Effector memory CD8-positive, alpha-beta T cell (primary cell): ENCODE data around the gene MAP2K5.

Source experiments
- ATAC-seq: fragments of 150-1000 bp; cut with Tn5 transposase; replicated peaks from 2 replicates; pipeline ENCODE4 v1.10.0; 2021; ENCODE audit warnings: mild to moderate bottlenecking, moderate library complexity
- DNase-seq, 3 experiments: peaks; one replicate each; pipeline ENCODE4 v3.0.0; 2021
- H3K27ac Mint-ChIP-seq, 2 donors: one replicate each; pipeline ENCODE4 v1.8.0; 2022; ENCODE audit warnings: mild to moderate bottlenecking in 2 of 2, mixed read lengths in 2 of 2, moderate library complexity in 2 of 2
- H3K27me3 Mint-ChIP-seq, 2 donors: one replicate each; pipeline ENCODE4 v1.8.0; 2022; ENCODE audit warnings: mixed read lengths in 2 of 2
- H3K36me3 Mint-ChIP-seq: one replicate; pipeline ENCODE4 v1.8.0; 2022; ENCODE audit warnings: mild to moderate bottlenecking, moderate library complexity, mixed read lengths; ENCODE audit not compliant: insufficient read depth
- H3K4me1 Mint-ChIP-seq, 2 donors: one replicate each; pipeline ENCODE4 v1.8.0; 2022; ENCODE audit warnings: low read depth in 2 of 2, mixed read lengths in 2 of 2
- H3K4me3 Mint-ChIP-seq, 2 donors: one replicate each; pipeline ENCODE4 v1.8.0; 2022; ENCODE audit warnings: mild to moderate bottlenecking in 2 of 2, mixed read lengths in 2 of 2, moderate library complexity in 2 of 2
- H3K9me3 Mint-ChIP-seq, 2 donors: one replicate each; pipeline ENCODE4 v1.8.0; 2022; ENCODE audit warnings: mixed read lengths in 2 of 2

MAP2K5 gene

DNA sequence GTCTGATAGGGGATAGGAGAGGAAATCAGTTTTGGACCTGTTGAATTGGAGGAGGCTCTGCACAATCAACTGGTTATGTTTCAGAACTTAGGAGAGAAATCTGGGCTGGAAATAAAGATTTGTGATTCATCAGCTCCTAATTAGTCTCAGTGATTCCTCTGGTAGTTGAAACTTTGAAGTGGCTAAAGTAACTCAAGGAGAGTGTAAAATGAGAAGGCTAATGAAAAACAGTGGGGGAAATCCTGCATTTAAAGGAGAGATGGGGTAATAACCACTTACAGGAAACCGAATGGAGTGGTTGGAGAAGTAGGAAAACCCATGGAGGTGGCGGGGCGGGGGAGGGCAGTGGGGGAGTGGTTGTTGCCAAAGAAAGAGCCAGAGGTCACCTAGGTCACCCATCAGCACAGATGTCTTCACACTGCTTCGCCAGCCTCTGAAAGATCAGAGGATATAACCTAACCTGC, 32.6 kb downstream of the MAP2K5 start:
- H3K36me3 Mint-ChIP-seq = no peaks in the 10 kb centered on the region
- no peak for ATAC-seq
- no peaks in the 10 kb centered on the region for H3K9me3 Mint-ChIP-seq
- no peak overlapping the region for H3K27ac Mint-ChIP-seq
- no peak overlapping the region for H3K4me3 Mint-ChIP-seq
- H3K4me1 Mint-ChIP-seq = peaks cover 5 to 10% of the 10 kb centered on the region in 2 donors
- H3K27me3 Mint-ChIP-seq = no peaks in the 10 kb centered on the region
- no peak for DNase-seq

DNA sequence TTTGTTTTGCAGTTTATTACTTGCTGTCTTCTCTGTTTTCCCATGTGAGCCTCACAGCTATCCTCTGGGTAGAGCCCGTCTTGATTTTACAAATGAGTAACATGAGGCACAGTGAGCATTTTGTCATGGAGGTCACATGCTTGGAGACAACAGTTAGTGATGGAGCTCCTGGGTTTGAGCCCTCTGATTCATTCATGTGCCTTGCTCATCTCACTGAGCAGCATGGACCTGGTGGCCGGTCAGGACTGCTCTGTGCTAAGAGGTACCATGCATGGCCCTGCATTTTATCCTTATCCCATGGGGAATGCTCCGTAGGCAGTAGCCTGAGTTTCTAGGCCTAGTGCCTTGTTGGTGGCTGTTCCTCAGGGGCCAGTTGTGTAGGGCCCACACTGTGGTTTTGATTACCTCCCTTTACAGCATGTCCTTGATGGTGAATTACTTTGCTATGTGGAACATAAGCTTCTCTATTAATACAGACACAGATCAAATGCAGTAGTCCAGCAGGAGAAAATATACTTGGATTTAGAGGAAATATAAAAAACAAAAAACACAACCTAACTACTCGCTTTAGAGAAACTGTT, 35.6 kb downstream of the MAP2K5 start:
- H3K36me3 Mint-ChIP-seq = peaks cover 7% of the 10 kb centered on the region
- DNase-seq = no peak
- ATAC-seq = no peak
- H3K27me3 Mint-ChIP-seq = no peaks in the 10 kb centered on the region
- H3K4me1 Mint-ChIP-seq = no peaks in the 10 kb centered on the region
- H3K27ac Mint-ChIP-seq = no peak overlapping the region
- H3K4me3 Mint-ChIP-seq = no peak overlapping the region
- H3K9me3 Mint-ChIP-seq = no peaks in the 10 kb centered on the region

DNA sequence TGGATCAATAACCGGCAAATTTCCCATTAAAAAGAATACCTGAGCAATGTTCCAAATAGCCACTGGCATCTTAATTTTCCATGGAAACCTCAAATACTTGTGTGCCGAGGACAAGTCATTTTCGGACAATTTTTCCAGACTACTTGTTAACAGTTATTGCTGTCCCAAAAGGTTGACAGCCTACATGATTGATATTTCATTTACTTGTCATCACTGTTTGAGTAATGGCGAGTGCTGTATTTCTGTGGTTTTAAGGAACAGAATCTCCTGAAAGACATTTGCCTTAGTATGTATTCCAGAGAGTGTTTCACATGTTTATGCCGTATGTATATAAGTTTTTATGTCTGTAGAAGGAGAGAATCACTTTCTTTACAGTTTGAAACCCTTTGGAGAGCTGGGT, 36.7 kb downstream of the MAP2K5 start:
- no peak overlapping the region for H3K4me3 Mint-ChIP-seq
- DNase-seq = no peak
- no peaks in the 10 kb centered on the region for H3K4me1 Mint-ChIP-seq
- ATAC-seq = no peak
- H3K27me3 Mint-ChIP-seq = no peaks in the 10 kb centered on the region
- H3K36me3 Mint-ChIP-seq = peaks cover 9% of the 10 kb centered on the region
- H3K9me3 Mint-ChIP-seq = no peaks in the 10 kb centered on the region
- no peak overlapping the region for H3K27ac Mint-ChIP-seq

DNA sequence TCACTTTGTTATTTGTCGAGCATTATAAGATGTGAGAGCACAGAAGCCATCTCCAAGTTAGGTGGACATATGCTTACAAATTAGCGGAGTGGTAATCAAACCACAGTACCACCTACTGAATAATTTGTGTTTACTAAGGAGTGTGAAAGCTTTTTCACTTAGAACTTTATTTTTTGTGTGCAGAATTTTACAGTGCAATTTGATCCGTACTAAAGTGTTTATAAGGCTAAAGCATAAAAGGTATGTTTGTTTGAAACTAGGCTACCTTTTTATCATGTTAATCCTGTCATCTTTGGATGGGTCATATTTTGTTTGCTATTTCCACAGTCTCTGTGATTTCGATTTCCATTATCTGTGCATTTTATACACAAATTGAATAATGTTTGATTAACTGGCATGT, 37.5 kb downstream of the MAP2K5 start:
- H3K27me3 Mint-ChIP-seq = no peaks in the 10 kb centered on the region
- H3K4me1 Mint-ChIP-seq = no peaks in the 10 kb centered on the region
- no peaks in the 10 kb centered on the region for H3K9me3 Mint-ChIP-seq
- no peak overlapping the region for H3K27ac Mint-ChIP-seq
- H3K36me3 Mint-ChIP-seq = peaks cover 9% of the 10 kb centered on the region
- no peak for DNase-seq
- no peak overlapping the region for H3K4me3 Mint-ChIP-seq
- no peak for ATAC-seq

DNA sequence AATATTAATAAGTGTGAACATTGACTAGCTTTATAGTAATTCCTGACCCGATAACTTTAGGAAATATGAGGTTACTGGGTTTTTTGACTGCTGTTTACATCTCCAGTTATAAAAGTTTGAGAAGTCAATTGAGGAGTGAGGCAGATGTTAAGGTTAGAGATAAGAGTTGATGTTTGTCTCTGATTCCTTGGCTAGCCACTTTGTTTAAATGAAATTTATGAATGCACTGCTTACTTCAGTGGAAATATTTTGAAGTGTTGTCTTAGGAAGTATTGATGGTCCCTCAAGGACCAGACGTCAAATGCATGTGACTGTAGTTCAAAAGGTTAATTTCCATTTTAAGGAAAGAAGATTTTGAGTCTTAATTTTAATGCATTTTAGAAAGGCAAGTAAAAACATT, 41.7 kb downstream of the MAP2K5 start:
- Mint-ChIP-seq H3K27me3 (no peaks in the 10 kb centered on the region), H3K36me3 (peaks cover 22% of the 10 kb centered on the region), H3K9me3 (no peaks in the 10 kb centered on the region), H3K27ac (no peak overlapping the region), H3K4me1 (no peaks in the 10 kb centered on the region), H3K4me3 (no peak overlapping the region)
- DNase-seq = no peak
- ATAC-seq = no peak

DNA sequence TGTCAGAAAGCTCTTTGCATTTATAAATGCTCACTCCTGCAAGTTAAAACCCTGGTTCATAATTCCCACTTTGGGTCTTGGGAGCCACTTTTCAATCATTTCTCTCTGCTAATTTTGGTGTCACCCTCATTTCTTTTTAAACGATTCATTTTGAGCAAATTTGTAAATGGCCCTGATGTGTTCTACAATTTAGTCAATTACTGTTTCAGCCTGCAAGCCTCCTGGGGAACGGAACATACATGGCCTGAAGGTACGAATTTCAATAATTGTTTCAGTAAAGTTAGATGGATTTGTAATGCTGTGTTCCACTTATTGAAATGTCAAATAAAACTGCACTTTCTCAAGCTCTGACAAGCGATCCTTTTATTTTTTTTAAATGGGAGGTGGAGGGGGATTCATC, 43.2 kb downstream of the MAP2K5 start:
- Mint-ChIP-seq H3K27ac (no peak overlapping the region), H3K36me3 (peaks cover 20% of the 10 kb centered on the region), H3K9me3 (no peaks in the 10 kb centered on the region), H3K4me1 (no peaks in the 10 kb centered on the region), H3K4me3 (no peak overlapping the region), H3K27me3 (no peaks in the 10 kb centered on the region)
- ATAC-seq = no peak
- DNase-seq = no peak

DNA sequence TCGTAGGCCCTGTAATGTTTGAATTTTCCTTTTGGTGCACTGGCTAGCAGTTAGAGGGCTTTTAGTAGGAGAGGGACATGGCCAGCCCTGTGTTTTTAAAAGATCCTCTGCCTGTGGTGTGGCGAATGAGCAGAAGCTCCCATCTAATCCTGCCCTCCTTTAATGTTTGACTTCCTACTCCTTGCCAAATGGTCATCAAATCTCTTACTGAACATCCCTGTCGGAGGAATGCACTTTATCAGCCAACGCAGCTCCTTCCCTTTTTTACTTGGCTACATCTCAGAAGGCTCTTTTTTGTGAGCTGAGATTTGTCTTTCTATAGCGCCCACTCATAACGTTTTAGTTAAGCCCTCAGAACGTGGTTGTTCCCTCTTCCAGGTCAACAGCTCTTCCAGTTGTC, 44.8 kb downstream of the MAP2K5 start:
- Mint-ChIP-seq H3K36me3 (peaks cover 14% of the 10 kb centered on the region), H3K4me1 (no peaks in the 10 kb centered on the region), H3K4me3 (no peak overlapping the region), H3K27ac (no peak overlapping the region), H3K9me3 (no peaks in the 10 kb centered on the region), H3K27me3 (no peaks in the 10 kb centered on the region)
- ATAC-seq (no peak), DNase-seq (no peak)

DNA sequence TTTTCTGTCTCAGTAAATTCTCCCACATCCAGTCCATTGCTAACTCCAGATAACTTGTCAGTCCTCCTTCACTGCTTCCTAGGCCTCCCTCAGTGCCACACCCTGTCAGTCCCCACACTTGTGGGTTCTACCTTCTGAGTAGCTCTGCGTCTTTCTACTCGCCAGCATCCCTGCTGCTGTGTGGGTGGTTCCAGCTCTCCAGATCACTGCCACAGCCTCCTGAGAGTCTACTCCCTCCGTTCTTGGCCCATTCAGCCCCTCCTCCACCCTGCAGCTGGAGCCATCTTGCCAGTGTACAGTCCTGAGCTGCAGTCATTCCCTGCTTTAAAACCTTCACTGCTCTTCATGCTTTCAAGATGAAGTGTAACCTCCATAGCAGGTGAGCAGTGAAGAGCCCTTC, 45.3 kb downstream of the MAP2K5 start:
- Mint-ChIP-seq H3K4me1 (no peaks in the 10 kb centered on the region), H3K36me3 (peaks cover 14% of the 10 kb centered on the region), H3K9me3 (no peaks in the 10 kb centered on the region), H3K4me3 (no peak overlapping the region), H3K27ac (no peak overlapping the region), H3K27me3 (no peaks in the 10 kb centered on the region)
- DNase-seq (no peak), ATAC-seq (no peak)

DNA sequence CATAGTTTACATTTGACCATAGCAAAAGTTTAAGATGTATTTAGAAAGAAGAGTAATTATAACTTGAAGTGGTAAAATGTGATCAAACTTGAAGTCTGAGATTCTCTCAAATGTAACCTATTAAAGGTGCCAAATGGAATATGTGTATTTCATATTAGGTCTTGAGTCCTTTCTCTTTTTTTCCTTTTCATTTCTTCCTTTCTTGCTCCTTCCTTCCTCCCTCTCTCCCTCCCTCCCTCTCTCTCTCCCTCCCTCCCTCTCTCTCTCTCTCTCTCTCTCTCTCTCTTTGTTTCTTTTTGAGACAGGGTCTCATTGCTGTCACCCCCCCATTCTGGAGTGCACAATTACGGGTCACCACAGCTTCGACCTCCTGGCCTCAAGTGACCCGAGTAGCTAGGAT, 47.7 kb downstream of the MAP2K5 start:
- ATAC-seq (no peak), DNase-seq (no peak)
- Mint-ChIP-seq H3K4me3 (no peak overlapping the region), H3K4me1 (no peaks in the 10 kb centered on the region), H3K27me3 (no peaks in the 10 kb centered on the region), H3K9me3 (no peaks in the 10 kb centered on the region), H3K27ac (no peak overlapping the region), H3K36me3 (peaks cover 12% of the 10 kb centered on the region)

DNA sequence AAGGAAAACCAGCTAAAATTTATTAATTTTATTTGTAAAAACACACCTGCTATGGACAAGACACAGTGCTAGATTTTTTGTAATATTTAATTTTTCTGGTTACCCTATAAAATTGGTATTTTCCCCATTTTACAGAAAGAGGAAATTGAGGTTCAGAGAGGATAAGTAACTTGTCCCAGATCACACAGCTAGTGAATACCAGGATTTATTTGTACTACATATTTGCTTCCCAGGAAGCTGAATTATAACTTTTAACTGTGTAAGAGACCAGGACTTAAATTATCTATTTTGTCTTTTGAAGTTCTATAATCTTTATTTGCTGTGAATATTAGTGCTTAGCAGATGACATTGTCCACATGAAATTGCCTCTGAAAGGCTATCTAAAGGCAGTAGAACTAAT, 49.7 kb downstream of the MAP2K5 start:
- H3K36me3 Mint-ChIP-seq = no peaks in the 10 kb centered on the region
- no peaks in the 10 kb centered on the region for H3K27me3 Mint-ChIP-seq
- DNase-seq = no peak
- H3K4me1 Mint-ChIP-seq = no peaks in the 10 kb centered on the region
- ATAC-seq = no peak
- no peaks in the 10 kb centered on the region for H3K9me3 Mint-ChIP-seq
- H3K4me3 Mint-ChIP-seq = no peak overlapping the region
- H3K27ac Mint-ChIP-seq = no peak overlapping the region

DNA sequence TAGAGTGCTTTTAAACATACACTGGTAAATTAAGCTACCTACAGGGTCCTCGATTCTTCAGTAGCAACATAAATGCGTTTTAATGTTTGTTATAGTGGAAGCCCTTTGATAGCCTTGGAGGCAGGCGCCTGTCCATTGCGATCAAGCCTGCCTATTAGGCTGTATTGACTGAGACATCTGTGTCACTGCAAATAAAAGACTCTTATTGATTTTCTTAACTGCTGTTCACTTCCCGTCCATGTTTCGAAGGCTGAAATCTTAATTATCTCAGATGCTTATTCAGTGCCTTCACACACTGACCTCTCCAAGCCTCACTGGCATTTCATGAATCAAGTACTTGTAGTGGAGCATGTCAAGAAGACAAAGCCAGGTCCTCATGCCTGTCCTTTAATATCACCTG, 51.1 kb downstream of the MAP2K5 start:
- Mint-ChIP-seq H3K36me3 (peaks cover 3% of the 10 kb centered on the region), H3K9me3 (no peaks in the 10 kb centered on the region), H3K4me1 (no peaks in the 10 kb centered on the region), H3K27ac (no peak overlapping the region), H3K4me3 (no peak overlapping the region), H3K27me3 (no peaks in the 10 kb centered on the region)
- ATAC-seq (no peak), DNase-seq (no peak)

DNA sequence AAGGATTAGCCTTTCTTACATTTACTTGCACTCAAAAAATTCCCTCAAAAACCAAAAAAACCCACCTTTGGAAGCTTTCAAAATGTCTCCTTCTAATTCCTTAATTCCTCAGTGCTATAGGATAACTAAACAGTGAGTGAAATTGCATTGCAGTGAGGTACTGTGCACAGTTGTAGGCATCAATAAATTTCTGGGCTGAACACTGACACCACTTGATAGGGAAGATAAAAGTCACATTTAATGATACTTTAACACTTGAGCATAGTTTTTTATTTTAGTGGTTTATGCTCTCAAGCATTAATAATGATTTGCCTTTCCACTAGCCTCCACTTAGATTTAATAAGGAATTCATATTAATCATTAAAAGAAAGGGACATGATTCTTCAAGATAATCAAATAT, 52.3 kb downstream of the MAP2K5 start:
- no peak for ATAC-seq
- peaks cover 3% of the 10 kb centered on the region for H3K36me3 Mint-ChIP-seq
- H3K4me3 Mint-ChIP-seq = no peak overlapping the region
- no peaks in the 10 kb centered on the region for H3K27me3 Mint-ChIP-seq
- H3K27ac Mint-ChIP-seq = no peak overlapping the region
- no peaks in the 10 kb centered on the region for H3K9me3 Mint-ChIP-seq
- DNase-seq = no peak
- H3K4me1 Mint-ChIP-seq = no peaks in the 10 kb centered on the region

DNA sequence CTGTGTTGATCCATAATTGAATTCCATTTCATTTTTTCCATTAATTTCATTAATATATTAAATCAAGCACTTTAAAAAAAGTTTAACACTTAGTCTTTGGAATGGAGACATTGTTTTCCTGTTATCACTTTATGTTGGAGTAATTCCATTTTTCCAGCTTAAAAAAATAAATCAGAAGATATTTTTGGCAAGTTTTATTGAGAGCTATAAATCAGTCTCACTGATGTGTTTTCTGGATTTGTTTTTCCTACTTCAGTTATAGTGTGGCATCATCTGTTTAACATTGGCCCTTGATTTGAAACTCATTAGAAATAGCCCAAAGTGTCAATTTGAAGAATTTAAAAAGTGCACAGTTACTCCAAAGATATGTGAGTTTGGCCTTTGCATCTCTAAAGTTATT, 53.1 kb downstream of the MAP2K5 start:
- Mint-ChIP-seq H3K27me3 (no peaks in the 10 kb centered on the region), H3K4me3 (no peak overlapping the region), H3K4me1 (no peaks in the 10 kb centered on the region), H3K27ac (no peak overlapping the region), H3K36me3 (peaks cover 3% of the 10 kb centered on the region), H3K9me3 (no peaks in the 10 kb centered on the region)
- DNase-seq (no peak), ATAC-seq (no peak)

DNA sequence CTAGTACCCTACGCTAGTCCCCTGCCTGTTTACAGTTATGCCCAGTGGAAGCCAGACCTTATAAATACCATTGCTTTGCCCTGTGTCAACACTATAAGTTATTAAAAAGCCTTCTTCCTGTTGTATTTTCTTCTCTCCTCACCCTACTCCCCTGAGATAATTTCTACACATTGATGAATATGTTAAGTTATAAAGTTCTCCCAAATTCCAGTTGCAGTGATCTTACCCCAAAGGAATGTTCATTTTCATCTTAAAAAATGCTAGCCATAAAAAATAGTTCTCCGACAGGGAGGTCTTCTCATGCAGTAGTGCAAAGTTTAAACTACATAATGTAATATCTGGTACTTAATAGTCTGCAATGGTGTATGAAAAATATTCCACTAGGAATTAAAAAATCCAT, 58.6 kb downstream of the MAP2K5 start:
- Mint-ChIP-seq H3K4me1 (no peaks in the 10 kb centered on the region), H3K27me3 (no peaks in the 10 kb centered on the region), H3K36me3 (peaks cover 23% of the 10 kb centered on the region), H3K27ac (no peak overlapping the region), H3K9me3 (no peaks in the 10 kb centered on the region), H3K4me3 (no peak overlapping the region)
- DNase-seq = no peak
- no peak for ATAC-seq

DNA sequence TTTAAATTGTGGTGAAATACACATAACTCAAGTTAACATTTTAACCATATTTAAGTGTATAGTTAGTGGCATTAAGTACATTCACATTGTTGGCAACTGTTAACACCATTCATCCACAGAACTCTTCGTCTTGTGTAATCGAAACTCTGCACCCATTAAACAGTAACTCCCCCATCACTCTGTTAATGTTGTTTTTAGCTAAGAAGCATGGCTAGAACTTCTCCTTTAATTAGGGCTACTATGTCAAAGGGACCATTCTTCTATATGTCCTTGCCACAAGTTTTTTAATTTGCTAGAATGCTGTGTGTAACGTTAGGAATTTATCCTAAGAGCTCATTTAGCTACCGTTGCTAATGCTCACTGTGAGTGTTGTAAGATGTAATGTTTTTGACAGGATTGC, 60.6 kb downstream of the MAP2K5 start:
- ATAC-seq (no peak), DNase-seq (no peak)
- H3K4me1 Mint-ChIP-seq = peaks cover under 1 to 2% of the 10 kb centered on the region in 2 donors
- no peak overlapping the region for H3K4me3 Mint-ChIP-seq
- no peak overlapping the region for H3K27ac Mint-ChIP-seq
- peaks cover 23% of the 10 kb centered on the region for H3K36me3 Mint-ChIP-seq
- no peaks in the 10 kb centered on the region for H3K27me3 Mint-ChIP-seq
- no peaks in the 10 kb centered on the region for H3K9me3 Mint-ChIP-seq
